Osteoblast (primary cell): ENCODE data around the gene BCL2L15. TPM values are rescaled to one million over a fixed set of nuclear protein-coding genes. Genes with fewer than 3 reads are reported as not detected.

Experiments used
- DNase-seq: peaks from one replicate; pipeline ENCODE4 v3.0.0; 2011; ENCODE audit warnings: low spot score, mixed read lengths; ENCODE audit not compliant: insufficient read length; ENCODE audit errors: missing footprints
- H2AFZ ChIP-seq: 2 replicates; pipeline ENCODE4 v1.6.0; 2011; ENCODE audit warnings: mild to moderate bottlenecking, low read length
- H3K27ac ChIP-seq: 2 replicates; pipeline ENCODE4 v1.5.1; 2011; ENCODE audit warnings: mild to moderate bottlenecking, low read depth, low read length, moderate library complexity
- H3K27me3 ChIP-seq: 2 replicates; pipeline ENCODE4 v1.6.0; 2012; ENCODE audit warnings: mild to moderate bottlenecking, control low read depth, inconsistent platforms, low read length, moderate library complexity; ENCODE audit not compliant: insufficient read depth
- H3K36me3 ChIP-seq: 2 replicates; pipeline ENCODE4 v1.5.1; 2011; ENCODE audit warnings: mild to moderate bottlenecking, low read length, control low read depth, moderate library complexity; ENCODE audit not compliant: insufficient read depth
- H3K4me1 ChIP-seq: 2 replicates; pipeline ENCODE4 v1.5.1; 2011; ENCODE audit warnings: mild to moderate bottlenecking, low read length, control low read depth, moderate library complexity; ENCODE audit not compliant: insufficient read depth
- H3K4me2 ChIP-seq: 2 replicates; pipeline ENCODE4 v1.6.0; 2011; ENCODE audit warnings: mild to moderate bottlenecking, low read length; ENCODE audit not compliant: insufficient read depth
- H3K4me3 ChIP-seq: fragments of 200-600 bp; sonication (generic); 3 replicates; pipeline ENCODE4 v1.5.1; 2012; ENCODE audit warnings: mild to moderate bottlenecking, low read length, inconsistent platforms; ENCODE audit not compliant: insufficient read depth
- H3K79me2 ChIP-seq: 2 replicates; pipeline ENCODE4 v1.6.0; 2012; ENCODE audit warnings: mild to moderate bottlenecking, low read length, control low read depth, inconsistent platforms; ENCODE audit not compliant: insufficient read depth
- H3K9me3 ChIP-seq: 2 replicates; pipeline ENCODE4 v1.5.1; 2011; ENCODE audit warnings: low read depth, low read length, control low read depth
- H4K20me1 ChIP-seq: 2 replicates; pipeline ENCODE4 v1.6.0; 2012; ENCODE audit warnings: mild to moderate bottlenecking, low read length, control low read depth; ENCODE audit not compliant: insufficient read depth
- total RNA-seq: library from RNA; depleted of rRNA; stranded (reverse); fragments of >200 nt; gene quantifications from 2 replicates; pipeline ENCODE4 v1.2.3, GENCODE V29; 2012
- TF ChIP-seq, protein P1 (sequence below): IDR thresholded peaks from 2 replicates; pipeline ENCODE4 v1.5.1; 2011; ENCODE audit warnings: mild to moderate bottlenecking, low read depth, low read length, moderate library complexity; ENCODE audit errors: extremely low read depth

The BCL2L15 gene
- total RNA-seq, 1 donor: 0.36 TPM

DNA sequence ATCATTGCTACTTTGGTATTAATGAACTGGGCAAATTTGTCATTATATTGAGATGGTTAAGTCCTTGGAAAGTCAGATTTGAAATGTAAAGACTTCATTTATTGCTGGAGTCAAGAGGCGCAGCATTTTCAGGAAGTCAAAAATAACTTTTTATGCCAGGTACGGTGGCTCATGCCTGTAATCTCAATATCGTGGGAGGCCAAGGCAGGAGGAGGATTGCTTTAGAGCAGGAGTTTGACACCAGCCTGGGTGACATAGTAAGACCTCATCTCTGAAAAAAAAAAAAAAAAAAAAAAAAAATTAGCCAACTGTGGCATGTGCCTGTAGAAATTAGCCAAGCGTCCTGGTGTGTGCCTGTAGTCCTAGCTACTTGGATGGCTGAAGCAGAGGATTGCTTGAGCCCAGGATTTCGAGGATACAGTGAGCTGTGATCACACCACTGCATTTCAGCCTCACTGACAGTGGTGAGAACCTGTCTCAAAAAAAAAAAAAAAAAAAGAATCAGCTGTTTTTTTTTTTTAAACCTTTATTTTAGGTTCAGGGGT lies 47.2 kb upstream of the BCL2L15 start:
- Histone ChIP-seq H2AFZ (no peak overlapping the region), H3K27ac (no peak overlapping the region), H4K20me1 (peaks cover 76% of the 10 kb centered on the region), H3K27me3 (no peaks in the 10 kb centered on the region), H3K4me3 (no peak overlapping the region), H3K79me2 (peaks cover 94% of the 10 kb centered on the region), H3K9me3 (no peaks in the 10 kb centered on the region), H3K4me1 (peaks cover 19% of the 10 kb centered on the region), H3K4me2 (no peak overlapping the region), H3K36me3 (peaks cover 3% of the 10 kb centered on the region)
- TF ChIP-seq, protein P1, sequence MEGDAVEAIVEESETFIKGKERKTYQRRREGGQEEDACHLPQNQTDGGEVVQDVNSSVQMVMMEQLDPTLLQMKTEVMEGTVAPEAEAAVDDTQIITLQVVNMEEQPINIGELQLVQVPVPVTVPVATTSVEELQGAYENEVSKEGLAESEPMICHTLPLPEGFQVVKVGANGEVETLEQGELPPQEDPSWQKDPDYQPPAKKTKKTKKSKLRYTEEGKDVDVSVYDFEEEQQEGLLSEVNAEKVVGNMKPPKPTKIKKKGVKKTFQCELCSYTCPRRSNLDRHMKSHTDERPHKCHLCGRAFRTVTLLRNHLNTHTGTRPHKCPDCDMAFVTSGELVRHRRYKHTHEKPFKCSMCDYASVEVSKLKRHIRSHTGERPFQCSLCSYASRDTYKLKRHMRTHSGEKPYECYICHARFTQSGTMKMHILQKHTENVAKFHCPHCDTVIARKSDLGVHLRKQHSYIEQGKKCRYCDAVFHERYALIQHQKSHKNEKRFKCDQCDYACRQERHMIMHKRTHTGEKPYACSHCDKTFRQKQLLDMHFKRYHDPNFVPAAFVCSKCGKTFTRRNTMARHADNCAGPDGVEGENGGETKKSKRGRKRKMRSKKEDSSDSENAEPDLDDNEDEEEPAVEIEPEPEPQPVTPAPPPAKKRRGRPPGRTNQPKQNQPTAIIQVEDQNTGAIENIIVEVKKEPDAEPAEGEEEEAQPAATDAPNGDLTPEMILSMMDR: no peak
- no peak for DNase-seq

DNA sequence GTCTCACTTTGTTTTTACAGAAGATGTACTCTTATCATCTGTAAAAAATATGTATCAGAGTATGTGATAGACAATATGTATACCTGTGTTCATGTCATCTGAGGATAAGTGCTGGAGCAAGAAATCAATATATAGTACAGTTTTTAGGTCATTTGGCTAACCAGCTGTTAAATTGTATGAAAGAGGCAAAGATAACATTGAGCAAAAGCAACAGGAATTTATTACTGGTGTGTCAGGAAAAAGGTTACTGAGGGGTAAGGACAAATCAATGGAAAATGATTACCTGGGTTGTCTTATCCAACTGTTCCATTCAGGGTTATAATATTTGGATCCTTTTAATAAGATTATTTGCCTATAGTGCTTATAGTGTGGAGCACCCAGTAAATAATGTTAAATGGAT lies 46.6 kb upstream of the BCL2L15 start:
- no peak for DNase-seq
- H3K4me2 ChIP-seq: no peak overlapping the region
- no peak overlapping the region for H2AFZ ChIP-seq
- peaks cover 75% of the 10 kb centered on the region for H4K20me1 ChIP-seq
- no peak overlapping the region for H3K27ac ChIP-seq
- H3K27me3 ChIP-seq: no peaks in the 10 kb centered on the region
- H3K4me1 ChIP-seq: peaks cover 19% of the 10 kb centered on the region
- H3K9me3 ChIP-seq: no peaks in the 10 kb centered on the region
- peaks cover 3% of the 10 kb centered on the region for H3K36me3 ChIP-seq
- H3K79me2 ChIP-seq: peaks cover 94% of the 10 kb centered on the region
- TF ChIP-seq, protein P1: no peak
- H3K4me3 ChIP-seq: no peak overlapping the region

DNA sequence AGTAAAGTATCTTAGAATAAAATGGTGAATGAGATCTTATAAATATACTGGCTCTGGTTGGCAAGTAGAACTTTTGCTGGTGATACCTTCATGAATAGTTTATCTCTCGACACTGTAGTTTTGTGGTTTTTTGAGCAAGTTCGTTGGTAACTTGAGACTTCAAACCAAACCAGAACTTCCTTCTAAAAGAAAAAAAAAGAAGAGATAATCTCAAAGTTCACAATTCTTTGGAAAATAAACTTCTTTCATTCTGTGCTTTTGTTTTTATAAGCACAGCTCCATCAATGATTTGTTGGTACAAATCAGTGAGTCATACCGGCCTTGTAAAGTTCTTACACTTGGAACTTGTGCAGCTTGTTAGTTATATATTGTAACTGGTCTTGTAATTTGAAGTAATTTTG lies 44.1 kb upstream of the BCL2L15 start:
- Histone ChIP-seq H3K4me1 (peaks cover 26% of the 10 kb centered on the region), H3K4me3 (peak overlapping the region; percentile 98), H3K9me3 (no peaks in the 10 kb centered on the region), H3K27ac (peak overlapping the region; percentile 92), H3K79me2 (peaks cover 68% of the 10 kb centered on the region), H3K36me3 (peaks cover 3% of the 10 kb centered on the region), H4K20me1 (peaks cover 57% of the 10 kb centered on the region), H3K4me2 (peak overlapping the region; percentile 95), H2AFZ (no peak overlapping the region), H3K27me3 (no peaks in the 10 kb centered on the region)
- peak; percentile 68 for DNase-seq
- TF ChIP-seq, protein P1: no peak

DNA sequence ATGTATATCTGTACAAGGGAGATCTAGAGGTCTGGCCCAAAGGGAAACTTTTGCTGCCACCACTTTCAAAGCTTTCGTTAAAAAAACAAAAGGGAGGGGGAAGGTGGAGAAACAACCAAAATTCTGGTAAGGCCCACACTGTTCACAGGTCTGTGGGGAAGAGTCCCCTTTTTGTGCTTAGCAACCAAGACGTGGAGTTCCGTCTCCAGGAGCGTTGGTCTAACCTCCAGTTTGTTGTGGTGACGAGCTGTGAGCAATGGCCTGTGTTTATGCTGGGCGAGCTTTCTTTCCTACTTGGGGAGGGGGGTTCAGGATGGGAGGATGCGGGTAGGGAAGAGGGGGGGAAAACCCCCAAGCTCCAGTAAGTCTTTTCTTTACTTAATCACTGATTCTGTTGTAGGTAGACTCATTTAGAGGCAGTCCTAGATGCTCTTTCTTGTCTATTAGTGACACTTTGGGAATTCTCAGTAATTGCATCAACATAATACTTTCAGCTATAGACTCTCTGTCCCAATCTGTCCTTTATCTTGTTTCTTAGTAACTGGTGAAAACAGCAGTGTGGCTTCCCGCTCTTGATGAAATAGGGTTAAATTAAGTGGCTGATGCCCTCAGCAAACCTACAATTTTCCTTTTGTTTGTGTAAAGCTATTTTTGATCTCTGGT lies 43.2 kb upstream of the BCL2L15 start:
- H3K27ac ChIP-seq: peak overlapping the region; percentile 92
- no peaks in the 10 kb centered on the region for H3K9me3 ChIP-seq
- H3K36me3 ChIP-seq: peaks cover 3% of the 10 kb centered on the region
- H3K4me3 ChIP-seq: peak overlapping the region; percentile 98
- H3K27me3 ChIP-seq: no peaks in the 10 kb centered on the region
- peaks cover 51% of the 10 kb centered on the region for H4K20me1 ChIP-seq
- peaks cover 26% of the 10 kb centered on the region for H3K4me1 ChIP-seq
- TF ChIP-seq, protein P1: no peak
- H3K79me2 ChIP-seq: peaks cover 60% of the 10 kb centered on the region
- peak overlapping the region; percentile 73 for H2AFZ ChIP-seq
- H3K4me2 ChIP-seq: peak overlapping the region; percentile 95
- peak; percentile 85 for DNase-seq
